HFFc6 (cell line): ENCODE measurements around the gene TSSK2. TPM values are rescaled to one million over a fixed set of nuclear protein-coding genes. Genes with fewer than 3 reads are reported as not detected.

Experiments used
- DNase-seq: peaks from one replicate; pipeline ENCODE4 v3.0.0-alpha.2; 2018
- H3K27ac Mint-ChIP-seq: 2 replicates; pipeline ENCODE4 v1.8.0; 2020; ENCODE audit warnings: mild to moderate bottlenecking, mixed read lengths
- H3K27me3 Mint-ChIP-seq: 2 replicates; pipeline ENCODE4 v1.8.0; 2021; ENCODE audit warnings: mild to moderate bottlenecking, moderate library complexity, mixed read lengths; ENCODE audit not compliant: insufficient read depth
- H3K36me3 Mint-ChIP-seq: 2 replicates; pipeline ENCODE4 v1.8.0; 2021; ENCODE audit warnings: low read depth, mixed read lengths
- H3K4me1 Mint-ChIP-seq: 2 replicates; pipeline ENCODE4 v1.8.0; 2020; ENCODE audit warnings: low read depth, mixed read lengths
- H3K4me3 Mint-ChIP-seq: 2 replicates; pipeline ENCODE4 v1.8.0; 2020; ENCODE audit warnings: mild to moderate bottlenecking, moderate library complexity, mixed read lengths
- H3K9me3 Mint-ChIP-seq: 2 replicates; pipeline ENCODE4 v1.8.0; 2020; ENCODE audit warnings: mild to moderate bottlenecking, mixed read lengths
- CTCF ChIP-seq: fragments of 200-600 bp; sonication (generic); IDR thresholded peaks from 2 replicates; pipeline ENCODE4 v1.5.0; 2021; ENCODE audit warnings: antibody characterized with exemption, mild to moderate bottlenecking
- total RNA-seq, 6 experiments: library from RNA; stranded (reverse); fragmentation: NEBNext Ultra II Directional; extraction: Animal tissue kit (Norgen Biotek cat#: 25700); gene quantifications; 2 replicates in 1 of 6; 3 replicates in 5 of 6; pipeline ENCODE4 v1.2.3, GENCODE V29; 2021

TSSK2 gene
- total RNA-seq, 6 experiments from 2014 or later = not detected

- Mint-ChIP-seq H3K36me3 (no peaks in the 10 kb centered on the region), H3K4me1 (peaks cover 28% of the 10 kb centered on the region), H3K9me3 (no peaks in the 10 kb centered on the region), H3K27me3 (peaks cover 5% of the 10 kb centered on the region; the same call in 1 of the 2 replicates), H3K27ac (peak overlapping the region; percentile 82), H3K4me3 (peak overlapping the region; percentile 93)
- TF ChIP-seq CTCF = no peak
- peak; percentile 18 for DNase-seq
These were observed 9.4 kb upstream of the TSSK2 start for GRCh38 chr22:19121631-19122142.

GRCh38 chr22:19122143-19122751 lies 8.9 kb upstream of the TSSK2 start, which contains the start of gene DGCR2:
Gene DGCR2 (minus strand): TSS chr22:19122412. CDS start chr22:19122206, 206 bp downstream.
- peak within 1 kb of the TSS; percentile 82 for H3K27ac Mint-ChIP-seq

GRCh38 chr22:19122752-19123492 lies 8.2 kb upstream of the TSSK2 start:
- TF ChIP-seq CTCF = no peak
- DNase-seq = no peak
- Mint-ChIP-seq H3K27me3 (peaks cover 5% of the 10 kb centered on the region; the same call in 1 of the 2 replicates), H3K36me3 (no peaks in the 10 kb centered on the region), H3K4me1 (peaks cover 28% of the 10 kb centered on the region), H3K9me3 (no peaks in the 10 kb centered on the region), H3K4me3 (peak overlapping the region; percentile 84), H3K27ac (peak overlapping the region; percentile 18; the same call in 1 of the 2 replicates)

More at GRCh38 chr22:19122143-19122751, 8.9 kb upstream of the TSSK2 start, which contains the start of gene DGCR2:
- DNase-seq = peak; percentile 88
- no peaks in the 10 kb centered on the region for H3K36me3 Mint-ChIP-seq
- peaks cover 5% of the 10 kb centered on the region; the same call in 1 of the 2 replicates for H3K27me3 Mint-ChIP-seq
- H3K4me3 Mint-ChIP-seq = peak within 1 kb of the TSS; percentile 93
- no peaks in the 10 kb centered on the region for H3K9me3 Mint-ChIP-seq
- no peak for TF ChIP-seq CTCF
- H3K4me1 Mint-ChIP-seq = peaks cover 28% of the 10 kb centered on the region

GRCh38 chr22:19123936-19124335 lies 7.2 kb upstream of the TSSK2 start:
- Mint-ChIP-seq H3K27ac (no peak overlapping the region), H3K27me3 (peaks cover 5% of the 10 kb centered on the region), H3K9me3 (no peaks in the 10 kb centered on the region), H3K36me3 (no peaks in the 10 kb centered on the region), H3K4me1 (peaks cover 28% of the 10 kb centered on the region), H3K4me3 (no peak overlapping the region)
- no peak for DNase-seq
- TF ChIP-seq CTCF = no peak

- Mint-ChIP-seq H3K36me3 (no peaks in the 10 kb centered on the region), H3K27me3 (peaks cover 5% of the 10 kb centered on the region), H3K9me3 (no peaks in the 10 kb centered on the region), H3K4me3 (no peak overlapping the region), H3K4me1 (peaks cover 28% of the 10 kb centered on the region), H3K27ac (no peak overlapping the region)
- no peak for DNase-seq
- TF ChIP-seq CTCF = no peak
These were observed 6.7 kb upstream of the TSSK2 start for GRCh38 chr22:19124377-19124776.
